ENCODE results near the gene MINK1.
"Not testable (repeated sequence)": the region's sequence is repeated elsewhere in the genome, so short reads cannot be mapped to it uniquely, and the experiment has no call there.

MINK1 gene

DNA sequence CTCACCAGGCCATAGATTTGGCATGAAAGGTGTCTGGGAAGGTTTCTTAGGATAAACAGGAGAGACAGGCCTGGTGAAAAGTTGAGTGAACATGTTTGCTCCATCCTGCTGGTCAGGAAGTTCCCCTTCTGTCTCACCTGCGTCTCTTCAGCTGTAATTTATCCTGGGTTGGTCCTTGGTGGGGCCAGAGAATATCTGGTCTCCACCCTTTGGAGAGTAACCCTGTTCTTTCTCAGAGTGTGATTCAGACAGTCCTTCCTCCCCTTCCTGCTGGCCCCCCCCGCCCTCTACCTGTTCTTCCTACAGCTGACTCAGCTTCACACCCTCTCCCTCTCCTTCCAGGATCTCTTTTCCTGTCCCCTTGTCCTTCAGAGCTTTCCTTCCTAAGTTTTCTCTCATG lies 17.1 kb downstream of the MINK1 start:
- CTCF ChIA-PET = interaction anchor here (0.6 kb wide), 1 partner anchor 50 kb away, joined by 7 read pairs; no protein-coding TSS in a partner anchor
- POLR2A ChIA-PET = no interaction called here
- DNase-seq (ENCODE audit: extremely low spot score) = no peak
- TF ChIP-seq CTBP1 (IDR thresholded peaks at IDR 0.05; ENCODE audit: borderline replicate concordance) (no peak), LEF1 (IDR thresholded peaks at IDR 0.05; ENCODE audit: borderline replicate concordance) (no peak), FOXA1 (IDR thresholded peaks at IDR 0.05) (no peak), TARDBP (IDR thresholded peaks at IDR 0.05) (no peak), BHLHE40 (IDR thresholded peaks at IDR 0.05; ENCODE audit: borderline replicate concordance) (no peak), ELF4 (IDR thresholded peaks at IDR 0.05) (no peak), NFRKB (IDR thresholded peaks at IDR 0.05) (no peak), FOXM1 (IDR thresholded peaks at IDR 0.05; ENCODE audit: borderline replicate concordance) (no peak), FOXK2 (IDR thresholded peaks at IDR 0.05) (no peak), L3MBTL2 (conservative IDR thresholded peaks at IDR 0.05) (no peak), ZNF384 (IDR thresholded peaks at IDR 0.05) (no peak), ARNT (IDR thresholded peaks at IDR 0.05) (no peak), SUZ12 (IDR thresholded peaks at IDR 0.05) (no peak), SP1 (IDR thresholded peaks at IDR 0.05) (no peak), HDGF (IDR thresholded peaks at IDR 0.05; ENCODE audit: borderline replicate concordance) (no peak)
- TF ChIP-seq, protein P1, sequence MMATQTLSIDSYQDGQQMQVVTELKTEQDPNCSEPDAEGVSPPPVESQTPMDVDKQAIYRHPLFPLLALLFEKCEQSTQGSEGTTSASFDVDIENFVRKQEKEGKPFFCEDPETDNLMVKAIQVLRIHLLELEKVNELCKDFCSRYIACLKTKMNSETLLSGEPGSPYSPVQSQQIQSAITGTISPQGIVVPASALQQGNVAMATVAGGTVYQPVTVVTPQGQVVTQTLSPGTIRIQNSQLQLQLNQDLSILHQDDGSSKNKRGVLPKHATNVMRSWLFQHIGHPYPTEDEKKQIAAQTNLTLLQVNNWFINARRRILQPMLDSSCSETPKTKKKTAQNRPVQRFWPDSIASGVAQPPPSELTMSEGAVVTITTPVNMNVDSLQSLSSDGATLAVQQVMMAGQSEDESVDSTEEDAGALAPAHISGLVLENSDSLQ (IDR thresholded peaks at IDR 0.05) = no peak

DNA sequence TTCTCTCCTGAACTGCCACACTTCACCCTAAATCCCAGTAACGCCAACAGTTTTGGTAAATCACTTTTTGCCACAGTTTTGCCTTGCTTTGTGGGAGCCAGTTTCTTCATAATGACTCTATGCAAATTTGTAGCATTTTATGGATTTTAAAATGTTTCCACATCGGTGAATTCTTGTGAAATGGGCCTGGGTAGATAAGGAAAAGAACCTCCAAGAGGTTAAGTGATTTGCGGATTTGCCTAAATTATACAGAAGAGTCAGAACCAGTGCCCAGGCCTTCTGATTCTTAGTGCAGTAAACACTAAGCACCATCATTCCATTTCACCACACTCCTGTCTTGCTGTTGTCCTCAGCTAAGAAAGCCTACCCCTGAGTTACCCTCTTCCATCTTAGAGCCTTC lies 17.9 kb downstream of the MINK1 start:
- no peak for TF ChIP-seq L3MBTL2 (conservative IDR thresholded peaks at IDR 0.05)
- no peak for TF ChIP-seq SUZ12 (IDR thresholded peaks at IDR 0.05)
- TF ChIP-seq SP1 (IDR thresholded peaks at IDR 0.05) = no peak
- no peak for TF ChIP-seq FOXM1 (IDR thresholded peaks at IDR 0.05; ENCODE audit: borderline replicate concordance)
- TF ChIP-seq FOXK2 (IDR thresholded peaks at IDR 0.05) = no peak
- TF ChIP-seq, protein P1 (IDR thresholded peaks at IDR 0.05) = no peak
- TF ChIP-seq ZNF384 (IDR thresholded peaks at IDR 0.05) = no peak
- no peak for TF ChIP-seq HDGF (IDR thresholded peaks at IDR 0.05; ENCODE audit: borderline replicate concordance)
- TF ChIP-seq ARNT (IDR thresholded peaks at IDR 0.05) = no peak
- no peak for TF ChIP-seq FOXA1 (IDR thresholded peaks at IDR 0.05)
- TF ChIP-seq LEF1 (IDR thresholded peaks at IDR 0.05; ENCODE audit: borderline replicate concordance) = no peak
- TF ChIP-seq ELF4 (IDR thresholded peaks at IDR 0.05) = no peak
- TF ChIP-seq CTBP1 (IDR thresholded peaks at IDR 0.05; ENCODE audit: borderline replicate concordance) = no peak
- TF ChIP-seq TARDBP (IDR thresholded peaks at IDR 0.05) = no peak
- no peak for TF ChIP-seq BHLHE40 (IDR thresholded peaks at IDR 0.05; ENCODE audit: borderline replicate concordance)
- no peak for TF ChIP-seq NFRKB (IDR thresholded peaks at IDR 0.05)
- DNase-seq (ENCODE audit: extremely low spot score) = no peak
- POLR2A ChIA-PET = no interaction called here
- CTCF ChIA-PET = interaction anchor here (0.6 kb wide), 1 partner anchor 51 kb away, joined by 7 read pairs; no protein-coding TSS in a partner anchor

DNA sequence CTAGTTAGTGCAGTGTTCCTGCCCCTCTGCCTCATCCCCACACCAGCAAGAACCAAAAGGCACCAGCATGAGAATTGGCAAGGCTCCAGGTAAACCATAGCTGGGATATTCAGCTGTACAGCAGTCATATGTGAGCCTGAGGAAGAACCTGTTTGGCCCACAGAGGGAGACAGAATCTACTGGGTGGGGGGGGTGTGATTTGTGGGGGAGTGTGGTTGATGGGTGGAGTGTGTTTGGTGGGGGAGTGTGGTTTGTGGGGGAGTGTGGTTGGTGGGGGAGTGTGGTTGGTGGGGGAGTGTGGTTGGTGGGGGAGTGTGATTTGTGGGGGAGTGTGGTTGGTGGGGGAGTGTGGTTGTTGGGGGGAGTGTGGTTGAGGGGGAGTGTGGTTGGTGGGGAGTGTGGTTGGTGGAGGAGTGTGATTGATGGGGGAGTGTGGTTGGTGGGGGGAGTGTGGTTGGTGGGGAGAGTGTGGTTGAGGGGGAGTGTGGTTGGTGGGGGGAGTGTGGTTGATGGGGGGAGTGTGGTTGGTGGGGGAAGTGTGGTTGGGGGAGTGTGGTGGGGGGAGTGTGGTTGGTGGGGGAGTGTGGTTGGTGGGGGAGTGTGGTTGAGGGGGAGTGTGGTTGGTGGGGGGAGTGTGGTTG lies 19.5 kb downstream of the MINK1 start:
- no peak for DNase-seq (ENCODE audit: extremely low spot score)
- CTCF ChIA-PET = no interaction called here
- POLR2A ChIA-PET = no interaction called here
- TF ChIP-seq ELF4 (IDR thresholded peaks at IDR 0.05) (no peak), NFRKB (IDR thresholded peaks at IDR 0.05) (no peak), SP1 (IDR thresholded peaks at IDR 0.05) (no peak), LEF1 (IDR thresholded peaks at IDR 0.05; ENCODE audit: borderline replicate concordance) (no peak), FOXA1 (IDR thresholded peaks at IDR 0.05) (no peak), ZNF384 (IDR thresholded peaks at IDR 0.05) (no peak), BHLHE40 (IDR thresholded peaks at IDR 0.05; ENCODE audit: borderline replicate concordance) (no peak), SUZ12 (IDR thresholded peaks at IDR 0.05) (no peak), FOXK2 (IDR thresholded peaks at IDR 0.05) (no peak), ARNT (IDR thresholded peaks at IDR 0.05) (no peak), CTBP1 (IDR thresholded peaks at IDR 0.05; ENCODE audit: borderline replicate concordance) (no peak), HDGF (IDR thresholded peaks at IDR 0.05; ENCODE audit: borderline replicate concordance) (no peak), L3MBTL2 (conservative IDR thresholded peaks at IDR 0.05) (no peak), TARDBP (IDR thresholded peaks at IDR 0.05) (no peak)

DNA sequence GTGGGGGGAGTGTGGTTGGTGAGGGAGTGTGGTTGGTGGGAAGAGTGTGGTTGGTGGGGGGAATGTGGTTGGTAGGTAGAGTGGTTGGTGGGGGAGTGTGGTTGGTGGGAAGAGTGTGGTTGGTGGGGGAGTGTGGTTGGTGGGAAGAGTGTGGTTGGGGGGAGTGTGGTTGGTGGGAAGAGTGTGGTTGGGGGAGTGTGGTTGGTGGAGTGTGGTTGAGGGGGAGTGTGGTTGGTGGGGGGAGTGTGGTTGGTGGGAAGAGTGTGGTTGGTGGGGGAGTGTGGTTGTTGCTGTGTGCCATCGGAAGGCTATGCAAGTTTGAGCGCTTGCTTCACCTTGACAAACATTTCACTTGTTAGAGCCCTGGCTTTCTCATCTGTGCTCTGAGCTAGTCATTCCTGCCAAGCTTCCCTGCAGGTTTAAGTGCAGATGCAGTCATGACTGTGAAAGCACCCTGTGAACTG lies 20.1 kb downstream of the MINK1 start:
- ChIA-PET CTCF (no interaction called here), POLR2A (no interaction called here)
- DNase-seq (ENCODE audit: extremely low spot score) = no peak
- no peak for TF ChIP-seq SUZ12 (IDR thresholded peaks at IDR 0.05)

DNA sequence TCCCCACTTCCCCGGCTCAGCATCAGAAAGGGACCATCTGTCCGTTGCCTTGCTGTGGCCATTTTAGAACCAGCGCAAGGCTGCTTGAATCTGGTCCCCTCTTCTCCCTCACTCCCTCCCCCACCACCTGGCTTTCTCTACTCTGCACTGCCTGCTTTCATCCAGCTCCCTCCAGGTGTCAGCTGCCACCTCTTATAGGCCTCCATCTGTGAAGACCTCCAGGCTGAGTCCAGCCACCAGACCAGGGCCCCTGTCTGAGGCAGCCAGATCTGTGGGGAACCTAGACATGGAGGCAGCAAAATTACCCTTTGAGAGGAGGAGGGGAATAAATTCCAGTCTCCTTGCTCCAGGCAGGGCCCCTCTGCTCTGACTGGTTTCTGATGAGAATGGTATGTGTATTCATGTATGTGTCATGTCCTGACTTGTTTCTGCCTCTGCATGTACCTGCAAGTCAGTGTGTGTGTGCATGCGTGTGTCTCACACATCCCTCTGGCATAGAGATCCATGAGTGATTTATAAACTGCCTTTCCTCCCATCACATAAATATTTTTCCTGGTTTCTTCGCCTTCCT lies 21.1 kb downstream of the MINK1 start:
- CTCF ChIA-PET = no interaction called here
- POLR2A ChIA-PET = no interaction called here
- DNase-seq (ENCODE audit: extremely low spot score) = no peak
- no peak for TF ChIP-seq BHLHE40 (IDR thresholded peaks at IDR 0.05; ENCODE audit: borderline replicate concordance)
- no peak for TF ChIP-seq FOXK2 (IDR thresholded peaks at IDR 0.05)
- no peak for TF ChIP-seq TARDBP (IDR thresholded peaks at IDR 0.05)

DNA sequence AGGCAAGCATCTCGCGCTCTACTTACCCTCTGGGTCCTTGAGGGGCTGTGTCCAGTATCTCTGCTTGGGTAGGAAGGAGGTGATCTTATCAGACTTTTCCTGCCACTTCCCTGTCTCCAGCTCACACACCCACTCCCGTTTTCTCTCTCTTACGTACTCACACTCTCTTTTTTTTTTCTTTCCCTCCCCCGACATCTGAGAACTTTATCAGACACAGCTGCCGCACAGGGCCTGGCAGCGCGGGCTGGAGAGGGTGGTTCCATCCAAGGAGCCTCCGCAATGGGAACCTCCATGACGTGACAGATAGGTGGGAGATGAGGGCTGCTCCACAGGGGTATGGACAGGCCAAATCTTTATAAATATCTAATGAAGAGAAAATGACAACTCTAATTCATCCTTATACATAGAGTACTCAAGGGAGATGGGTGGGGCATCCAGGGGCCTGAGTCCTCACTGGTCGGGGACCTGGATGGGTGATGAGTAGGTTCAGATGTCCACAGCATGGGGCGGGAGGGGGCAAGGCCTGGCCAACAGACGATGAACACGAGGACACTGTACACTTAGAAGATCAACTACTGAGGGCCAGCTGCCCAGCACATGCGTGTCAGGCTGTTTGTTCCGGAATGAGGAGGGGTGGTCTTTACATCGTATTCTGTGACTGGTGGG lies 23.3 kb downstream of the MINK1 start:
- TF ChIP-seq FOXM1 (IDR thresholded peaks at IDR 0.05; ENCODE audit: borderline replicate concordance) (no peak), ELF4 (IDR thresholded peaks at IDR 0.05) (no peak), FOXK2 (IDR thresholded peaks at IDR 0.05) (no peak)
- CTCF ChIA-PET = no interaction called here
- no peak for DNase-seq (ENCODE audit: extremely low spot score)
- POLR2A ChIA-PET = no interaction called here

DNA sequence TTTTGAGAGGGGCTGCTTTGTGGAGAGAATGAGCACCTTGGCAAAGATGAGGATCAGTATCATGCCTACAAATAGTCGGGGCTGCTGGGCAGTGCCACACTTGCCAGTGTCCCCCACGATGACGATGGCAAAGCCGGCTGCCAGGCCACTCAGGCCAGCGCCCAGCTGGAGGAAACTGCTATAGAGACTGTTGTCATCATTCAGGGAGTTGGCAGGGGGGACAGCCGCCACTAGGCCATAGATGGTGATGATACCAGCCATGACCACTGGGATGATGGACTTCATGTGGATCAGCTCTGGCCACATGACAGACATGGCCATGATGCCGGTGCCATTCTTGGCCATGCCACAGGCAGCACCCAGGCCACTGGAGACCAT lies 23.8 kb downstream of the MINK1 start:
- no peak for DNase-seq (ENCODE audit: extremely low spot score)
- ChIA-PET POLR2A (no interaction called here), CTCF (no interaction called here)
- no peak for TF ChIP-seq SUZ12 (IDR thresholded peaks at IDR 0.05)
- TF ChIP-seq BHLHE40 (IDR thresholded peaks at IDR 0.05; ENCODE audit: borderline replicate concordance) = no peak
- TF ChIP-seq LEF1 (IDR thresholded peaks at IDR 0.05; ENCODE audit: borderline replicate concordance) = no peak
- no peak for TF ChIP-seq FOXK2 (IDR thresholded peaks at IDR 0.05)
- no peak for TF ChIP-seq SP1 (IDR thresholded peaks at IDR 0.05)
- TF ChIP-seq ARNT (IDR thresholded peaks at IDR 0.05) = no peak
- no peak for TF ChIP-seq TARDBP (IDR thresholded peaks at IDR 0.05)
- TF ChIP-seq FOXM1 (IDR thresholded peaks at IDR 0.05; ENCODE audit: borderline replicate concordance) = no peak
- no peak for TF ChIP-seq HDGF (IDR thresholded peaks at IDR 0.05; ENCODE audit: borderline replicate concordance)
- TF ChIP-seq, protein P1 (IDR thresholded peaks at IDR 0.05) = no peak
- no peak for TF ChIP-seq FOXA1 (IDR thresholded peaks at IDR 0.05)
- TF ChIP-seq CTBP1 (IDR thresholded peaks at IDR 0.05; ENCODE audit: borderline replicate concordance) = no peak

DNA sequence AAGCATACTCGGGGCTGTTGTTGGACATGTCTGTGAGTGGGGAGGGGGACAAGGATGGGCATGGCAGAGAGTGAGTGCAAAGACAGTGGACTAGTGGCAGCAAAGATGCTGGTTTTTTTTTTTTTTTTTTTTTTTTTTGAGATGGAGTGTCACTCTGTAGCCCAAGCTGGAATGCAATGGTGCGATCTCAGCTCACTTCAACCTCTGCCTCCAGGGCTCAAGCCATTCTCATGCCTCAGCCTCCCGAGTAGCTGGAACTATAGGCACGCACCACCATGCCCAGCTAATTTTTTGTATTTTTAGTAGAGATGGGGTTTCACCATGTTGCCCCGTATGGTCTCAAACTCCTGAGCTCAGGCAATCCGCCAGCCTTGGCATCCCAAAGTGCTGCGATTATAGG lies 24.2 kb downstream of the MINK1 start:
- POLR2A ChIA-PET; DNase-seq (ENCODE audit: extremely low spot score); CTCF ChIA-PET: not testable (repeated sequence)
